Caki2 (cell line): Measurements from ENCODE around the gene DFFB. TPM values are rescaled to one million over a fixed set of nuclear protein-coding genes. Genes with fewer than 3 reads are reported as not detected.

Experiments
- DNase-seq: peaks from one replicate; pipeline ENCODE4 v3.0.0-alpha.2; 2015; ENCODE audit warnings: low read depth
- in situ Hi-C: cut with HindIII; loops from 2 replicates; pipeline ENCODE4 v1.10.0; 2016; ENCODE audit warnings: low sequenced_read_pairs, low pct_unique_long_range_greater_than_20kb, mixed read lengths
- total RNA-seq: library from RNA; depleted of rRNA; stranded (reverse); fragments of >200 nt; shearing (Covaris generic); gene quantifications from 2 replicates; pipeline ENCODE4 v1.2.3, GENCODE V29; 2014; ENCODE audit warnings: low replicate concordance

DFFB gene
- total RNA-seq, 1 experiment from 2014 or later: 27.9 TPM

GRCh38 chr1:3825356-3825755 lies 31.9 kb upstream of the DFFB start:
- in situ Hi-C loops: no loop called here
- DNase-seq: no peak

DNA sequence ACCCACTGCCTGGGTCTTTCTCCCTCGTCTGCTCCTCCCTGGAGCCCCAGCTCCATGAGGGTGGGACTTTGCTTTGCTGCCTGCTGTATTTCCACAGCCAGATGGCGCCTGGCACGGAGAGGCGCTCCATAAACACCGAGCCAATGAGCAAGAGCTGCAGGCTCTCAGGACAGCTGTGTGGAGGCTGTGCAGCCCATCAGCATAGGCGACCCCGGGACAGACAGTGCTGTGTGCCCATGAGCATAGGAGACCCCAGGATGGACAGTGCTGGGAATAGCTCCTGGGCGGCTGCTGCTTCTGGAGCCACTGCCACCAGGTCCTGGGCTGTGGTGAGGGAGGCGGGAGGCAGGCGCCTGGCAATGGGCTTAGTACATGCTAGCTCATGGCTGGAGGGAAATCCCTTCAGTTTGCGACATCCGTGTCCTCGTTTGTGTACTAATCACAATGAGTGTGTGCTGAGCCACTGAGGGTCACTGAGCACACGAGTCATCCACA lies 29.4 kb upstream of the DFFB start:
- peak; percentile 20 for DNase-seq
- in situ Hi-C loops: no loop called here

GRCh38 chr1:3828391-3828790 lies 28.9 kb upstream of the DFFB start:
- in situ Hi-C loops: no loop called here
- DNase-seq: peak; percentile 10

GRCh38 chr1:3831689-3832088 lies 25.6 kb upstream of the DFFB start:
- in situ Hi-C loops: no loop called here
- no peak for DNase-seq

- no peak for DNase-seq
- in situ Hi-C loops: no loop called here
Observed at GRCh38 chr1:3834701-3835100, 22.6 kb upstream of the DFFB start.

DNA sequence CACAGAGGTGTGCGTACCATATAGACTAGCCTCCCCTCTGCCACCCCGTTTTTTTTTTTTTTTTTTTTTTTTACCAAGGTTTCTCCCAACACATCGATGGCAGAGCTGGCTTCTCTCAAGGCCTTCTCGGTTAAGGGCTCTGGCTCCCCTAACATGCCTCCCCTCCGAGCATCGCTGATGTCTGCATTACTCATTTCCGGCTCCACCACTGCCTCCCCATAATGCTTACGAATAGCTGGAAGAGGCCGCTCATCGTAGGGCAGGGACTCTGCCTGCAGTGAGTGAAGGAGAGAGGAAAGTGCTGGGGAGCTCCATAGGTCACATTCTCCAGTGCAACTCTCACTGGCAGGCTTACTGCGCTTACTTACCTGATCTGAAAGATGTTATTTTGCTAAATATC lies 20.9 kb upstream of the DFFB start:
- in situ Hi-C loops: no loop called here
- DNase-seq: no peak

DNA sequence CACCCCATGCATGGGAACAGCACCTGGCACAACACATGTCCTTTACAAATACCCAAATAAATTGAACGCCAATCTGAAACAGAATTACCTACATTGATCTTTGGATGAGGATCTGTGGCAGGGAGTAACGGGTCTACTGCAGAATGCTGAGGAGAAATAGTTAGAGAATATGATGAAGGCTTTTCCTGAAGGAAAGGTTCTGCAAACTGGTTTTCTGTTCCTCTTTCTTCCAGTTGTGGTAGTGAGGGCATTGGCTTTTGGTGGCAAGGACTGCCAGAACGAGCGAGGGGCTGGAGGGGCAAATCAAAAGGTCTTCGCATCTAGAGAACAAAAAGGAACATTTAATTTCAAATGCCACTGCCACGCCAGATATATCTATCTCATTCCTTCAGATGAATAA lies 20.1 kb upstream of the DFFB start:
- in situ Hi-C loops: no loop called here
- no peak for DNase-seq

- no peak for DNase-seq
- in situ Hi-C loops: no loop called here
Observed at GRCh38 chr1:3837685-3838084, 19.6 kb upstream of the DFFB start.

- in situ Hi-C loops: no loop called here
Observed at GRCh38 chr1:3838788-3839187, 18.5 kb upstream of the DFFB start.

GRCh38 chr1:3841491-3841890 lies 15.8 kb upstream of the DFFB start:
- no peak for DNase-seq
- in situ Hi-C loops: no loop called here

More at GRCh38 chr1:3838788-3839187, 18.5 kb upstream of the DFFB start:
- DNase-seq: no peak

DNA sequence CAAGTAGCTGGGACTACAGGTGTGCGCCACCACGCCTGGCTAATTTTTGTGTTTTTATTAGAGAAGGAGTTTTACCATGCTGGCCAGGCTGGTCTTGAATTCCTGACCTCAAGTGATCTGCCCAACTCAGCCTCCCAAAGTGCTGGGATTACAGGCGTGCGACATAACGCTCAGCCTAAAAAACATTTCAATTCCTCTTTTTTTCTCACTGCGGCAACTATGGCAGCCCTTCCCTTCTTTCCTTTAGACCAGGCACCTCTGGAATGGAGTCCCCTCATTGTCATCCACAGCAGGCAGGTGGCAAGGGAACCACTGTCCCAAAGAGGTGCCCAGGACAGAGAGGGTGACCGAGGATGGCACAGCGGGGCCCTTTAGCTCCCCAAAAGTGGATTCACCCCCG lies 14.4 kb upstream of the DFFB start:
- no peak for DNase-seq
- in situ Hi-C loops: no loop called here

GRCh38 chr1:3846541-3846940 lies 10.7 kb upstream of the DFFB start:
- in situ Hi-C loops: no loop called here
- no peak for DNase-seq

DNA sequence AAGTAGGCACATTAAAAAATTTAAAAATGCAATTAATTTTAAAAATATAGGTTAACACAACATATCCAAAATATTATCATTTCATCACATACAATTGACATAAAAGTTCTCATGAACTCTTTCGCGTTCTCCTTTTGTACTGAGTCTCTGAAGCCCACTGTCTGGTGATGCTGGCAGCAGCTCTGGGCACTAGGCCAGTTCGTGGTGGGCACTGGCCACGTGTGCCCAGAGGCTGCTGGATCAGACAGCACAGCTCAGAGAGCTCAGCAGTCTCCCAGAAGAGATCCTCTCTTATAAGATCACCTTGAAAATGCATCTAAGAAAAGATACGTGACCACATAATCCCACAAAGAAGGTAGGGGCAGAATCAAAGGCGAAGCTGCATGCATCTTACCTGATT lies 10.2 kb upstream of the DFFB start:
- no peak for DNase-seq
- in situ Hi-C loops: no loop called here

GRCh38 chr1:3850857-3851256 lies 6.4 kb upstream of the DFFB start:
- DNase-seq: no peak
- in situ Hi-C loops: no loop called here

- no peak for DNase-seq
- in situ Hi-C loops: no loop called here
Observed at GRCh38 chr1:3851292-3851691, 6.0 kb upstream of the DFFB start.

- in situ Hi-C loops: no loop called here
Observed at GRCh38 chr1:3852091-3852490, 5.2 kb upstream of the DFFB start.

GRCh38 chr1:3852711-3853485 lies 4.4 kb upstream of the DFFB start:
- DNase-seq: no peak
- in situ Hi-C loops: no loop called here

More at GRCh38 chr1:3852091-3852490, 5.2 kb upstream of the DFFB start:
- no peak for DNase-seq

GRCh38 chr1:3857791-3858129 lies 484 bp downstream of the DFFB start:
- in situ Hi-C loops: no loop called here
- DNase-seq: peak; percentile 2

GRCh38 chr1:3858231-3858981 lies 1.1 kb downstream of the DFFB start:
- in situ Hi-C loops: no loop called here

More at GRCh38 chr1:3858231-3858981, 1.1 kb downstream of the DFFB start:
- peak; percentile 8 for DNase-seq
